GM12872 (cell line): ENCODE measurements around the gene CRB1.

Experiments
- TF ChIP-seq, protein P1 (sequence below): IDR thresholded peaks from 3 replicates; pipeline ENCODE4 v1.5.1; 2011; ENCODE audit warnings: low read depth, mild to moderate bottlenecking, low read length, moderate library complexity; ENCODE audit not compliant: insufficient read depth

Gene CRB1

DNA sequence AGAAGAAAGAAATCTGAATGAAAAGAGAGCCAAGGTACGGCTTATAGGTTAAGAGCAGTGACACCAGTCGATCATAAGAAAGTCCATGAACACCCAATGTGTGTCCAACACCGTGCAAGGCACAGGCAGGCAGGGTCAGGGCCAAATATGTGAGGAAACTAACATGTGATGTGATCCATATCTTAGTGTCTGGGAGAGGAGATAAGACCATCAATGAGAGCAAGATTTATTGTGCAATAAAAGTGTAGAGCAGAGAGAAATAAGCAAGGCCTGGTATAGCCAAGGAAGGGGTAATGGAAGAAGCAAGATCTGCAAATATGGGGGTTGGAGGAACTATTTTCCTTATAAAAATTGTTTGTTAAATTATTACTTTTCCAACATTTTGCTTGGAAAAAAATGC, 198.8 kb downstream of the CRB1 start:
- TF ChIP-seq, protein P1, sequence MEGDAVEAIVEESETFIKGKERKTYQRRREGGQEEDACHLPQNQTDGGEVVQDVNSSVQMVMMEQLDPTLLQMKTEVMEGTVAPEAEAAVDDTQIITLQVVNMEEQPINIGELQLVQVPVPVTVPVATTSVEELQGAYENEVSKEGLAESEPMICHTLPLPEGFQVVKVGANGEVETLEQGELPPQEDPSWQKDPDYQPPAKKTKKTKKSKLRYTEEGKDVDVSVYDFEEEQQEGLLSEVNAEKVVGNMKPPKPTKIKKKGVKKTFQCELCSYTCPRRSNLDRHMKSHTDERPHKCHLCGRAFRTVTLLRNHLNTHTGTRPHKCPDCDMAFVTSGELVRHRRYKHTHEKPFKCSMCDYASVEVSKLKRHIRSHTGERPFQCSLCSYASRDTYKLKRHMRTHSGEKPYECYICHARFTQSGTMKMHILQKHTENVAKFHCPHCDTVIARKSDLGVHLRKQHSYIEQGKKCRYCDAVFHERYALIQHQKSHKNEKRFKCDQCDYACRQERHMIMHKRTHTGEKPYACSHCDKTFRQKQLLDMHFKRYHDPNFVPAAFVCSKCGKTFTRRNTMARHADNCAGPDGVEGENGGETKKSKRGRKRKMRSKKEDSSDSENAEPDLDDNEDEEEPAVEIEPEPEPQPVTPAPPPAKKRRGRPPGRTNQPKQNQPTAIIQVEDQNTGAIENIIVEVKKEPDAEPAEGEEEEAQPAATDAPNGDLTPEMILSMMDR = no peak

DNA sequence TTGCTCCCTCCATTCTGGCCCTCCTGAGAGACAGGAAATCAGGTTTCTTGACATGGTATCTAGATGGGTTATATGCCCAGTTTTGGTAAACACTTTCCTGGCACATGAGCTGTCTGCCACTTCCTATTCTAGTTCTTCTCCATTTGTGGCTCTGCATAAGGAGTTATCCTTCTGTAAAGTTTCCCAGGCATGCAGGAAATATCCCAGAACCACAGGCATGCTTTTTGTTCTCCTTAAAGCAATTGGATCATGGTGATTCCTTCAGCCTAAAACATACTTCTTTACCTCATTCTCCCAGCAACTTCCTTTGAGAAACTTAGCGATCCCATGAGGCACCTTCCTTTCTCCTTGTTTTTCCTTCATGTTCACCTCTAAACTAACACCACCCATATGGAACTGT, 199.8 kb downstream of the CRB1 start:
- TF ChIP-seq, protein P1 = no peak

DNA sequence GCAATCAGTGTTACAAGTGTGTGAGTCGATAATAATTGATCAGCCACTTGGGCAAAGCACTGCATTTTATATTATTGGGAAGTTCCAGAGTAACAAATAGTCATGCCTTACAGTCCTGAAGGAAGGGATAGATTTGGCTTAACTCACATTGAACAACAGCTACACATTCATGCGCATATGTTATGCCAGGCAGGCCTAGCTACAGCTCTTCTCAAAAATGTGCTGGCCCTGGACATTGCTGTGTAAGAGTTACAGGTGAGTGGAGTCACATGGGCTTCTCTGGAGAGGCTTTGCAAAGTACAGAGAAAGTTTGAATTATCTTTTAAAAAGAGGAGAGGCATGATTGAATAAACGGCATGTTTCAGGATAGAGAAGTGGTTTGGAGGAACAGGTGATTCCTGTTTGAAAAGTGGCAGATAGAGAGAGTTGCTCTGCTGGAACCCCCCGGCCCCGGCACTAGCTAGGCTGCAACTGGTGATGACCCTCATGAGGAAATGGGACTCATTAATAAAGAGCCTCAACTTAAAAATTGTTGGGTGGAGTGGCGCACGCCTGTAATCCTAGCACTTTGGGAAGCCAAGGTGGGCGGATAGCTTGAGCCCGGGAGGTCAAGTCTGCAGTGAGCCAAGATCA, 200.6 kb downstream of the CRB1 start:
- TF ChIP-seq, protein P1 = no peak

DNA sequence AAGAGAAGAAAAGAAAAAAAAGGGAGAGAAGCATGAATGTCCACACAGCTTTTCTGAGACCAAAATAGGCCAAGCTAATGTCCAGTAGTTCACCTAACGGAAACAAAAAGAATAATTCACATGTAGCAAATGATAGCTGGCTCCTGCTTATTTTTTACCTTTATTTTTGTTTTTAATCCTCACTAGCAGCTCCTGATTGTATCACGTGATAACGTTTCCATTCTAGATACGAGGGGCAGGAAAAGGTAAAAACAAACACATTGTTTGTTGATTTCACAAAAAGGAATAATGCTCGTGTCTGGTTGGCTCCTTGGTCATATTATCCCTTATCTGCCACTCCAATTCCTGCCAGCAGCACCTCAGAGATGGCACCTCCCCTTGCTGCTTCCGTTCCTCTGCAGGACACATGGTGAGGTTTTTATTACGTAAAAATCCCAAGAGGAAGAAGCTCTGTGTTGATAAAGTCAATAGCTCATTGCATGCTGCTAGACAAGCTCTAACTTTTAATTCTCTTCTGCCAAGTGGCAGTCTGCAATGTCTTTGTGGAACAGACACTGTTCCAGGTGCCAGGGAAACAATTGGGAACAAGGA, 201.7 kb downstream of the CRB1 start:
- TF ChIP-seq, protein P1 = no peak

DNA sequence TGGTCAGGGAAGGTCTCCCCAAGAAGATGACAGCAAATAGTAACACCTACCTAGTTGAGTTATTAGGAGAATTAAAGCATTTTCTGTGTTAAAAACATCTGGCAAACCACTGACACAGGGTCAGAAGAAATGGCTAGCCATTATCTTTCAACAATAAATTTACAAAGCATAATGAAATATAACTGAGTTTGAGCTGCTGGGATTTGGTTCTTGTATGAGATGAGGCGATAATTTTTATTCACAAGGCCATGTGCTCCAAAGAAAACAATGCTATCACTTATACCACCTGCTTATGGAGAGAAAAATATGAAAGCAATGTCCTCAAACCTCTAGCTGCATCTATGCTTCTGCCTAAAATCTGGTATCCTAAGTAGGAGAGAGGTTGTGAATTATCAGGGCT, 202.3 kb downstream of the CRB1 start:
- TF ChIP-seq, protein P1 = no peak

DNA sequence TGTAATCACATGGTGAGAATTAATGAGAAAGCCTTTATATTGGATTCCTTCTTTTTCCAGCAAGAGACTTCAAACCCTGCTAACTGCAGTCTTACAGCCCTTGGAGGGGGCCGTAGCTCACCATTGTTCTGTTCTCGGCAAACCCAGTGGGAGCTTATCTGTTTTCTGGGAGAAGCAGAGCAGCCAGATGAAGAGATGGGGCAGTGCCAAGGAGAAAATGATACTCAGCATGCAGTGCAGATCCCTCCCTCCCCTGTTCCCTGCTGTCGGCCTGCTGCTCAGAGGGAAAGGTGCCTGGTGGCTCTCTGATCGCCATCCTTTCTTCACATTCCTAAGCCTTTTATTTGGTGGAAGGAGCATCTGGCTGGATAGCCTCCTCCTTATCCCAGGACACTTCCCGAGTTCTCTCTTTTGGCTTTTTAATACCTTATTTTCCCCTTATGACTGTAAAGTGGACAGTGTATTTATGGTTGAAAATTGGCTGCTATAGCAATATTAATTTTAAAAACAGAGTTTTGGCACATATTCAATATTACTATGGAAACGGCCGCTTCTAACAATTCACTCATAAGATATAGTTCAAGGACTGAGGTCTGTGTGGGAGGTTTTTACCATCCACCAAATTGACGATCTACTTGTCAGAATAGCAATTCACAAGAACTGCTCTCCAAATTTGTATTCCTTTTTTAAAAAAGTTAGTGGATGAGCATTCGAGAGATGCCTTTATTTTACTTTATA, 203.4 kb downstream of the CRB1 start:
- TF ChIP-seq, protein P1 = no peak

DNA sequence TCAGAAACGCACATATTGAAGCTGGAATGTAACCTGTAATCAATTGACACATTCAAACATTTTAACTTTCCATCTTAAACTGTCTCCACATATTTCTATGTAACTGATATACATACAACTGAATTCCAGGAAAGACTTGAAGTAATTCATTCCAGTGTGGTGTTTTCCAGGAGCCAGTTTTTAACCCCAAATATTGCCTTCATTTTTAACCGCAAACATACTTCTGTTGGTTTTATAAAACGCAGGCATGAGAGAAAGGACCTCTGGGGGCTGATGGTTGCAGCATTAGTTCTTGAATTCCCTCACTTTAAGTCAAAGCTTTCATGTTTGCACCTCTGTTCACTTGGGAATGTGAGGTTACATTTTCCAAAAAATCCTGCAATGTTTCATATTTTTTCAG, 204.1 kb downstream of the CRB1 start:
- TF ChIP-seq, protein P1 = no peak
